Measurements from ENCODE around the gene KLHL36. TPM values are rescaled to one million over a fixed set of nuclear protein-coding genes. Genes with fewer than 3 reads are reported as not detected.

The KLHL36 gene
- total RNA-seq, 1 donor from 2014 or later: 51.6 TPM

DNA sequence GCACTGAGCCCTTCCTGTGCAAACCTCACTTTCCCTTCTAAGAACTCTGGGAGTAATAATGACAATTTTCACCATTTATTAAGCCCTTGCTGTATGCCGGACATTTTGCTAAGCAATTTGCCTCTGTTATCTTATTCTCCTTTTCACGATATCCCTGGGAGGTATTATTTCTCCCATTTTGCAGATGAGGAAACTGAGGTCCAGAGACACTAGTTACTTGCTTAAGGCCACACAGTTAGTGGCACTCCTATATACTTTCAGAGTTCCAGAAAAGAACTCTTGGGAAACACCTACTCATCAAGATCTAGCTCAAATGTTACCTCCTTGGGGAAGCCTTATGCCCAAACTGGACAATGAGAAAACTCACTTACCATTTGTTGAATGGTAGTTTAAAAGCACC lies 46.7 kb downstream of the KLHL36 start:
- Mint-ChIP-seq H3K27ac (no peak overlapping the region), H3K4me3 (no peak overlapping the region), H3K9me3 (peaks cover 7% of the 10 kb centered on the region), H3K36me3 (no peaks in the 10 kb centered on the region), H3K27me3 (ENCODE audit: low read depth) (no peaks in the 10 kb centered on the region), H3K4me1 (peaks cover 19% of the 10 kb centered on the region)
- TF ChIP-seq, protein P1, sequence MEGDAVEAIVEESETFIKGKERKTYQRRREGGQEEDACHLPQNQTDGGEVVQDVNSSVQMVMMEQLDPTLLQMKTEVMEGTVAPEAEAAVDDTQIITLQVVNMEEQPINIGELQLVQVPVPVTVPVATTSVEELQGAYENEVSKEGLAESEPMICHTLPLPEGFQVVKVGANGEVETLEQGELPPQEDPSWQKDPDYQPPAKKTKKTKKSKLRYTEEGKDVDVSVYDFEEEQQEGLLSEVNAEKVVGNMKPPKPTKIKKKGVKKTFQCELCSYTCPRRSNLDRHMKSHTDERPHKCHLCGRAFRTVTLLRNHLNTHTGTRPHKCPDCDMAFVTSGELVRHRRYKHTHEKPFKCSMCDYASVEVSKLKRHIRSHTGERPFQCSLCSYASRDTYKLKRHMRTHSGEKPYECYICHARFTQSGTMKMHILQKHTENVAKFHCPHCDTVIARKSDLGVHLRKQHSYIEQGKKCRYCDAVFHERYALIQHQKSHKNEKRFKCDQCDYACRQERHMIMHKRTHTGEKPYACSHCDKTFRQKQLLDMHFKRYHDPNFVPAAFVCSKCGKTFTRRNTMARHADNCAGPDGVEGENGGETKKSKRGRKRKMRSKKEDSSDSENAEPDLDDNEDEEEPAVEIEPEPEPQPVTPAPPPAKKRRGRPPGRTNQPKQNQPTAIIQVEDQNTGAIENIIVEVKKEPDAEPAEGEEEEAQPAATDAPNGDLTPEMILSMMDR (IDR thresholded peaks at IDR 0.05; ENCODE audit: unreplicated experiment): no peak
- no peak for DNase-seq (ENCODE audit: low spot score in 2 of 2, unreplicated experiment in 2 of 2)

DNA sequence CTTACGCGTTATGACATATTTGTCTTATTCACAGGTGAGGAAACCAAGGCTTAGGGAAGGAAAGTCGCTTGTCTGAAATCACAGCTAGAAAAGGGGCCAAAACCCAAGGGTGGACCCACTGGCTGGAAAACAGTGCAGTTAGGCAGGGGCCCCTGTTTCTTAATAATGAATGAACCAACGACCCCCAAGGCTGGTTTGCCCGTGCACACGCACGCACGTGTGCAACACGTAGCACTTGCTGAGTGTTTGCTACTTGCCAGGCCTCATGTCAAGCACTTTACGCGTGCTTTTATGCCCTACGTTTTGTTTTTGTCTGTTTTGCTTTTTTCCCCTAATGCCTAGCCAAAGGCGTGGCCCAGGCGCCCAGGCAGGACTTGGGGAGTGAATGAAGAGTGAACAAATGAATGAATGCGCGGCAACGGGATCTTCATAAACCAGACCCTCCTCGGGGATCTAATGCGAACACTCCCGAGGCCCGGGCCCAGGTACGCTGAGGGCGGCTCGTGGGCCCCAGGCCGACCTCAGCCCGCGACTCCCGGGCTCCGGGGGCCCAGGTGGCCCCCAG lies 50.9 kb downstream of the KLHL36 start:
- Mint-ChIP-seq H3K36me3 (no peaks in the 10 kb centered on the region), H3K4me3 (peak overlapping the region; percentile 78), H3K27me3 (ENCODE audit: low read depth) (no peaks in the 10 kb centered on the region), H3K4me1 (peaks cover 32% of the 10 kb centered on the region), H3K27ac (peak overlapping the region; percentile 78), H3K9me3 (no peaks in the 10 kb centered on the region)
- TF ChIP-seq, protein P1 (IDR thresholded peaks at IDR 0.05; ENCODE audit: unreplicated experiment): no peak
- DNase-seq (ENCODE audit: low spot score in 2 of 2, unreplicated experiment in 2 of 2): peak in 1 of 2 experiments; percentile 43

DNA sequence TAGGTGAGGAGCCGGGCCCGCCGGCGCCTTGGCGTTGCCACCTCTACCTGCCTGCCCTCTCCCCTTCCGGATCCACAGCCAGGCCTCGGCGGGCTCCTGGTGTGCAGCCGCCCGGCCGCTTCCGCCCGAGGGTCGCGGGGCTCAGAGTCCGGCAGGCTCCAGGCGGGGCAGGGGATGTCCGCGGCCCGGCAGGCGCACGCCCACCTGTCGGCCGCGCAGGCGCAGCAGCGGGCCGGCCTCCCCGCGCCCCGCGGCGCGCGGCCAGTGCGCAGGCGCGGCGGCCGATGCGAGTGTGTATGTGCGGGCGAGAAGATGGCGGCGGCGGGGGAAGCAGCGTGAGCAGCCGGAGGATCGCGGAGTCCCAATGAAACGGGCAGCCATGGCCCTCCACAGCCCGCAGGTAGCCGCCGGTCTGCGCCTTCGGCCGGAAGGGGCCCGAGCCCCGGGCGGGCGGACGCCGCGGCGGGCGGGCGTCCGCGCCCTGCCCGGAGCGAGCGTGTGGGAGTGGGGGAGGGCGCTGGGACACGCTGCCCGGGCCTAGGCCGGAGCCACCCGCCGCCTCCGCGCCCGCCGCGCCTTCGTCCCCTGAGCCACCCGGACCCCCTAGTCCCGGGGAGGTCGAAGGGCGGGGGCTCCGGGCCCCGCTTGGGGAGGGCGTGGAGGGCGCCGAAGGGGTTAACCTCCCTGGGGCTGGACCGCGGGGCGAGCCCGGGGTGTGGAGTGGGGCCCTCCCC lies 51.6 kb downstream of the KLHL36 start, which contains the start of gene USP10:
TSS of gene USP10 (plus strand) at position 289 of the 734 bp plus-strand sequence. CDS start at position 380, 91 bp downstream.
- Mint-ChIP-seq H3K36me3 (no peaks in the 10 kb centered on the region), H3K27me3 (ENCODE audit: low read depth) (no peaks in the 10 kb centered on the region), H3K4me1 (peaks cover 38% of the 10 kb centered on the region), H3K27ac (peak within 1 kb of the TSS; percentile 97), H3K9me3 (no peaks in the 10 kb centered on the region), H3K4me3 (peak within 1 kb of the TSS; percentile 97)
- TF ChIP-seq, protein P1 (IDR thresholded peaks at IDR 0.05; ENCODE audit: unreplicated experiment): no peak
- DNase-seq (ENCODE audit: low spot score in 2 of 2, unreplicated experiment in 2 of 2): peak; percentile 87 to 90

DNA sequence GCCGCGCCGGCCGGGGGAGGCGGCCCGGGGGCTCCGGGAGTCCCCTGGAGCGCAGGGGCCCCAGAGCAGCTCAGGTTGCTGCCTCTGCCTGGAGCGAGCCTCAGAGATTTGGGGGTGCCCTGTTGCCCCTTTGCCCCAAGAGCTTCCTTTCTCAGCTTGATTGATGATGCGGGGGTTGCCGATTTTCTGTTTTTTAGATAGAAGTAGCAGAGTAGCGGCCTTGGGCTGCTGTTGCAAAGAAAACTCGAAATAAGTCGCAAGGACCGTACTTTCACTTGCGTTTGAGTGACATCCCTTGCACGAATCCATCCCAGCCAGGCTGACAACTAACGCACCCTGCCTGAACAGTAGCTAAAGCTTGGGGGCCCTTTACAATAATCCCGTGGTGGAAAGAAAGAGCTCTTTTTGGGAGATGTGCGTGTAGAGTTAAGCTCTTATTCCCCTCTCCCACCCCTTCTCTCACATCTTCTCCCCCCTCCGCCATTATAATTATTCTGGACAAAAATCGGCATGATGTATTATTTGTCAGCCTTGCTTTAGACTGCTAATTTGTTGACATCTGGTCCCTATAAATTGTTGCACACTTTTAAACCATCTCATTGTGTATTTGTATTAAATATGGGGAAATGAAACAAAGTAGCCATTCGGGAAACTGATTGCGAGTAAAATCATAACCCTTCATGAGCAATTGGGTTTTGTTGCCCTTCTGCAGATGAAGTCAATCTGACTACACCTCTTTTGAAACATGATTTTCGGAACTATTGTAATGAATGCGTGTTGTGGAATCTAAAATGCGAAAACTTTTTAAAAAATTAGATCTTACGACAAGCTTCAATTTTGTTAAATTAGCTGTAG lies 52.4 kb downstream of the KLHL36 start:
- TF ChIP-seq, protein P1 (IDR thresholded peaks at IDR 0.05; ENCODE audit: unreplicated experiment): no peak
- Mint-ChIP-seq H3K9me3 (no peaks in the 10 kb centered on the region), H3K27me3 (ENCODE audit: low read depth) (no peaks in the 10 kb centered on the region), H3K4me3 (peak overlapping the region; percentile 97), H3K36me3 (peaks cover 3% of the 10 kb centered on the region), H3K4me1 (peaks cover 41% of the 10 kb centered on the region), H3K27ac (peak overlapping the region; percentile 97)
- DNase-seq (ENCODE audit: low spot score in 2 of 2, unreplicated experiment in 2 of 2): no peak

DNA sequence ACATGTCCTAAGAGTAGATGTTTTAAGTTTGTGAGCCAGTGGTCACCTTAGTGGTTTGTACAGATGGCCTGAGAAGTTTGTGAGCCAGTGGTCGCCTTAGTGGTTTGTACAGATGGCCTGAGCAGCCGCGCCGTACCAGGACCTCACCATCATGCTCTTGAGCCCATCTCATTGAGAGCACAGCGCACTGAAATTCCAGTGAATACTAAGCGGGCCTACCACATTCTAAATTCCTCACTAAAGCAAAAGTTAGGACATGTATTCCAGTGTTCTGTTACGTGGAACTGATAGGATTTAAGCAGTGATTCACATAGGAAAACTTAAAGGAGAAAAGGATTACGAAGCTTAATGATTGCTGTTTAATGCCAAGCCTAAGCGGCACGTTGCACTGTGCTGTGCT lies 55.4 kb downstream of the KLHL36 start:
- Mint-ChIP-seq H3K27ac (peak overlapping the region; percentile 53), H3K27me3 (ENCODE audit: low read depth) (no peaks in the 10 kb centered on the region), H3K4me1 (peaks cover 42% of the 10 kb centered on the region), H3K4me3 (no peak overlapping the region), H3K9me3 (no peaks in the 10 kb centered on the region), H3K36me3 (peaks cover 3% of the 10 kb centered on the region)
- DNase-seq (ENCODE audit: low spot score in 2 of 2, unreplicated experiment in 2 of 2): no peak
- TF ChIP-seq, protein P1 (IDR thresholded peaks at IDR 0.05; ENCODE audit: unreplicated experiment): no peak
